ENCODE measurements around the gene MEGF10.

- TF ChIP-seq, protein P1, sequence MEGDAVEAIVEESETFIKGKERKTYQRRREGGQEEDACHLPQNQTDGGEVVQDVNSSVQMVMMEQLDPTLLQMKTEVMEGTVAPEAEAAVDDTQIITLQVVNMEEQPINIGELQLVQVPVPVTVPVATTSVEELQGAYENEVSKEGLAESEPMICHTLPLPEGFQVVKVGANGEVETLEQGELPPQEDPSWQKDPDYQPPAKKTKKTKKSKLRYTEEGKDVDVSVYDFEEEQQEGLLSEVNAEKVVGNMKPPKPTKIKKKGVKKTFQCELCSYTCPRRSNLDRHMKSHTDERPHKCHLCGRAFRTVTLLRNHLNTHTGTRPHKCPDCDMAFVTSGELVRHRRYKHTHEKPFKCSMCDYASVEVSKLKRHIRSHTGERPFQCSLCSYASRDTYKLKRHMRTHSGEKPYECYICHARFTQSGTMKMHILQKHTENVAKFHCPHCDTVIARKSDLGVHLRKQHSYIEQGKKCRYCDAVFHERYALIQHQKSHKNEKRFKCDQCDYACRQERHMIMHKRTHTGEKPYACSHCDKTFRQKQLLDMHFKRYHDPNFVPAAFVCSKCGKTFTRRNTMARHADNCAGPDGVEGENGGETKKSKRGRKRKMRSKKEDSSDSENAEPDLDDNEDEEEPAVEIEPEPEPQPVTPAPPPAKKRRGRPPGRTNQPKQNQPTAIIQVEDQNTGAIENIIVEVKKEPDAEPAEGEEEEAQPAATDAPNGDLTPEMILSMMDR (IDR thresholded peaks at IDR 0.05) = no peak
- TF ChIP-seq POLR2A (IDR thresholded peaks at IDR 0.05) = no peak
- no peak for TF ChIP-seq EP300 (IDR thresholded peaks at IDR 0.05)
- no peak for TF ChIP-seq POLR2AphosphoS5 (IDR thresholded peaks at IDR 0.05)
Measured at GRCh38 chr5:127337876-127338275, 47.3 kb downstream of the MEGF10 start.

Measured in sigmoid colon (tissue), 4 donors.